Body of pancreas (tissue), 4 donors: ENCODE data around the gene FAM83F. TPM values are rescaled to one million over a fixed set of nuclear protein-coding genes. Genes with fewer than 3 reads are reported as not detected.

ENCODE experiments used
- ATAC-seq: fragments of 150-250 bp; one replicate; pipeline ENCODE4 v1.9.1; 2016
- DNase-seq, 4 donors: peaks; one replicate each; pipeline ENCODE4 v3.0.0-alpha.2; 2019
- H3K27ac ChIP-seq, 4 donors: fragments of 200-600 bp; sonication (generic); 1 replicate in 3 of 4; 2 replicates in 1 of 4; pipeline versions ENCODE4 v1.5.1 to v1.6.1; 2016 to 2019; ENCODE audit warnings: mild to moderate bottlenecking in 1 of 4, mixed read lengths in 1 of 4, moderate library complexity in 1 of 4
- H3K27me3 ChIP-seq, 2 donors: fragments of 200-600 bp; sonication (generic); one replicate each; pipeline ENCODE4 v1.6.0; 2016; ENCODE audit warnings: mild to moderate bottlenecking in 1 of 2
- H3K36me3 ChIP-seq, 2 donors: fragments of 200-600 bp; sonication (generic); replicated peaks in 1 of 2; 2 replicates each; pipeline ENCODE4 v1.5.1; 2016; ENCODE audit warnings: low read depth in 2 of 2; ENCODE audit not compliant: insufficient read depth in 1 of 2
- H3K4me1 ChIP-seq: fragments of 200-600 bp; sonication (generic); one replicate; pipeline ENCODE4 v1.6.0; 2016
- H3K4me3 ChIP-seq, 2 donors: fragments of 200-600 bp; sonication (generic); 1 replicate in 1 of 2; 2 replicates in 1 of 2; pipeline ENCODE4 v1.5.1; 2016 to 2019
- H3K9me3 ChIP-seq, 3 donors: fragments of 200-600 bp; sonication (generic); 1 replicate in 2 of 3; 2 replicates in 1 of 3; pipeline ENCODE4 v1.5.1; 2016
- POLR2A ChIP-seq, 3 donors: fragments of 450-650 bp; IDR thresholded peaks; one replicate each; pipeline ENCODE4 v1.6.1; 2016; ENCODE audit warnings: antibody characterized with exemption in 3 of 3, mild to moderate bottlenecking in 2 of 3
- WGBS, 2 donors: methylation state at CpG; one replicate each; pipeline ENCODE4 v1.1.5; 2017; 5-methylcytosine and 5-hydroxymethylcytosine counted together
- intact Hi-C: fragments of 100-400 bp; cut with DNase I; formaldehyde crosslinking; loops from one replicate; pipeline ENCODE4 v1.15.1; 2023
- total RNA-seq, 2 donors: library from RNA; depleted of rRNA; stranded (reverse); fragments of >200 nt; gene quantifications; one replicate each; pipeline ENCODE4 v1.1.0, GENCODE V29; 2016
- TF ChIP-seq, protein P1 (sequence below), 7 experiments: fragments of 450-650 bp in 4 of 7; fragments of 200-600 bp in 3 of 7; sonication (generic) in 3 of 7; IDR thresholded peaks; one replicate each; pipeline ENCODE4 v1.5.1; 2016 to 2019; ENCODE audit warnings: antibody characterized with exemption in 7 of 7

Gene FAM83F
- total RNA-seq, 2 donors from 2014 or later: 8.9 to 9.1 TPM

DNA sequence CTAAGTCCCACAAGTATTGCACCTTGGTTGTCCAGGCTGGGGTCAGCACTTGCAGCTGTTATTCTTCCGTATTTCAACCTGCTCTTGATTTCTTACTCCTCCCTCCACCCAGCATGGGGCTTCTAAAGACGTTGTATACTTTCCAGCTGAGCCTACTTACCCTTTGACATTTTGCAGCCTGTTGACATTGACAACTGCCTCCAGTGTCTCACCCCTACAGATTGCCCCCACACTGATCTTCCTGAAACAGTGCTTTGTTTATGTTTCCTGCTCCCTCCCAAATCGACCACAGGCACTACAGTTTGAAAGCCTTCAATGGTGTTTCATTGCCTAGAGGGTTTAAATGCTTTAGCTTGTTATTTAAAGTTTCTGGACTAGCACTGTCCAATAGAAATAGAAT lies 56.6 kb downstream of the FAM83F start:
- H3K4me3 ChIP-seq: no peak overlapping the region
- DNase-seq (no peak), ATAC-seq (no peak)
- intact Hi-C loops: loop anchor here (10.0 kb wide), 1 partner anchor 53 kb away; no protein-coding TSS in a partner anchor
- WGBS, 2 donors: 32 to 35% methylated on average over 3 of the region's 3 CpGs
- H3K27ac ChIP-seq: no peak overlapping the region
- H3K9me3 ChIP-seq: no peaks in the 10 kb centered on the region
- peaks cover 16% of the 10 kb centered on the region for H3K4me1 ChIP-seq
- no peaks in the 10 kb centered on the region for H3K36me3 ChIP-seq
- TF ChIP-seq, protein P1, sequence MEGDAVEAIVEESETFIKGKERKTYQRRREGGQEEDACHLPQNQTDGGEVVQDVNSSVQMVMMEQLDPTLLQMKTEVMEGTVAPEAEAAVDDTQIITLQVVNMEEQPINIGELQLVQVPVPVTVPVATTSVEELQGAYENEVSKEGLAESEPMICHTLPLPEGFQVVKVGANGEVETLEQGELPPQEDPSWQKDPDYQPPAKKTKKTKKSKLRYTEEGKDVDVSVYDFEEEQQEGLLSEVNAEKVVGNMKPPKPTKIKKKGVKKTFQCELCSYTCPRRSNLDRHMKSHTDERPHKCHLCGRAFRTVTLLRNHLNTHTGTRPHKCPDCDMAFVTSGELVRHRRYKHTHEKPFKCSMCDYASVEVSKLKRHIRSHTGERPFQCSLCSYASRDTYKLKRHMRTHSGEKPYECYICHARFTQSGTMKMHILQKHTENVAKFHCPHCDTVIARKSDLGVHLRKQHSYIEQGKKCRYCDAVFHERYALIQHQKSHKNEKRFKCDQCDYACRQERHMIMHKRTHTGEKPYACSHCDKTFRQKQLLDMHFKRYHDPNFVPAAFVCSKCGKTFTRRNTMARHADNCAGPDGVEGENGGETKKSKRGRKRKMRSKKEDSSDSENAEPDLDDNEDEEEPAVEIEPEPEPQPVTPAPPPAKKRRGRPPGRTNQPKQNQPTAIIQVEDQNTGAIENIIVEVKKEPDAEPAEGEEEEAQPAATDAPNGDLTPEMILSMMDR (IDR thresholded peaks at IDR 0.05): no peak
- no peak for TF ChIP-seq POLR2A (IDR thresholded peaks at IDR 0.05)
- no peaks in the 10 kb centered on the region for H3K27me3 ChIP-seq

DNA sequence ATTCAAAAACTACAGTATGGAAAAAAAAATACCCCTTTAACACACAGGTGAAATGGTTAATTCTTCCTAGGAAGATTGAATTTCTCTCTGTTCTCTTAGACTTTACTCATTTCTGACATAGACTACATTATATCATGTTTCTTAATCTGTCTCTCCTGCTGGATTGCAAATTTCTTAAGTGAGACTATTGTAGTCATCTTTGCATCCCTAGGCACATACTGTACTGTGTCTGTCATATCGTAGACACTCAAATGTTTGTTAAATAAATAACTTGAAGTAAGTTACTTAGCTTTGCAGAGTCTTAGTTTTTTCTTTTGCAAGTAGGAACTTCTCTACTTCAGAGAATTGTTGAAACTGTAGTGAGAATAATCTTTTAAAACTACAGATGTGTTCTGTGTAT lies 58.7 kb downstream of the FAM83F start:
- Histone ChIP-seq H3K36me3 (no peaks in the 10 kb centered on the region), H3K27ac (no peak overlapping the region), H3K27me3 (no peaks in the 10 kb centered on the region), H3K4me1 (peaks cover 27% of the 10 kb centered on the region), H3K4me3 (no peak overlapping the region), H3K9me3 (no peaks in the 10 kb centered on the region)
- no peak for ATAC-seq
- WGBS, 2 donors: 42 to 66% methylated on average over 1 of the region's 1 CpG
- no peak for TF ChIP-seq POLR2A (IDR thresholded peaks at IDR 0.05)
- TF ChIP-seq, protein P1 (IDR thresholded peaks at IDR 0.05): no peak
- intact Hi-C loops: loop anchor here (10.0 kb wide), 1 partner anchor 51 kb away; no protein-coding TSS in a partner anchor
- DNase-seq: no peak

DNA sequence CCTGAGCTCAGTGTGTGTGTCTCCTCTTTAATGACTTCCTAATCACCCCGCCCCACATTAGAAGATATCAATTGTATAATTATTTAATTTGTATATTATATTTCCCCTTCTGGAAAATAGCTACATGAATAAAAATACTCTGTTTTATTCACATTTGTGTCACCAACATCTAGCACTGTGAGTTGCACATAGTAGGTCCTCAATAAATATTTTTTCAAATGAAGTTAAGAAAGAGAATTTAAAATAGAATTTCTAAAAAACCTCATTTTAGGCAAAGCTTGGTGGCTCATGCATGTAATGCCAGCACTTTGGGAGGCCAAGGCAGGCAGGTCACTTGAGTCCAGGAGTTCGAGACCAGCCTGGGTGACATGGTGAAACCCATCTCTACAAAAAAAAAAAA lies 59.7 kb downstream of the FAM83F start:
- TF ChIP-seq, protein P1 (IDR thresholded peaks at IDR 0.05): no peak
- no peak for TF ChIP-seq POLR2A (IDR thresholded peaks at IDR 0.05)
- no peaks in the 10 kb centered on the region for H3K27me3 ChIP-seq
- no peak overlapping the region for H3K27ac ChIP-seq
- H3K4me1 ChIP-seq: peaks cover 36% of the 10 kb centered on the region
- no peaks in the 10 kb centered on the region for H3K9me3 ChIP-seq
- no peak overlapping the region for H3K4me3 ChIP-seq
- intact Hi-C loops: loop anchor here (10.0 kb wide), 1 partner anchor 50 kb away; no protein-coding TSS in a partner anchor
- DNase-seq: no peak
- WGBS, 2 donors: 97% methylated on average over 2 of the region's 2 CpGs
- ATAC-seq: no peak
- H3K36me3 ChIP-seq: no peaks in the 10 kb centered on the region

DNA sequence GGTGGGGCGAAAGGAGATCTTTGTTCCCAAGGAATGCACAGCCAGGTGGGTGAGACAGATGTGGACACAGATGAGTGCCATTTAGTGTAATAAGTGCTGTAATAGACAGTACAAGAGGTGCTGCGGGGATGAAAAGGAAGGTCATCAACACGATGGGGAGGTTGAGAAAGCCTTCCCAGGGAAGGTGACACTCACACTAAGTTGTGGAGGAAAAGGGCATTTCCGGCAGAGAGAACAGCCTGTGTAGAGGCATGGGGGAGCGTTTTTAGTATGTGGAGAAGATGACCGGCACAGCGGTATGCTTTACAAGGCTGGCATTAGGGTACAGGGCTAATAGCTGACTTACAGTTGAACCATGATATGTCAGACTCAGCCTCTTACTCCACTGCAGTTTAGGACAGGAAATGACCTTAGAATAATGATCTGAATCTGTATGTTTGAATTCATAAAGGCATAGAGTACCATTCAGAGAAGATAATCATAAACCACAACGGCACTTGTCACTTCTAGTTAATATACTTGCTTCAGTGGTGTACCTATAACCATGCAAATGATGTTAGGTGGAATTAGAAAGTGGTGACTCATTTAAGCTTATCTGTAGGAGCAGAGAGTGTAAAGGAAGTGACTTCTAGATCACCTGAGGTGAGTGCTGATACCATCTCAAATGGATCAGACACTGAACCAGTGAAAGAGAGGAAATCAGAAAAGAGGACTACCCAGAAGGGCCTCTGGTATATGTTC lies 60.6 kb downstream of the FAM83F start:
- Histone ChIP-seq H3K9me3 (no peaks in the 10 kb centered on the region), H3K4me1 (peaks cover 36% of the 10 kb centered on the region), H3K4me3 (no peak overlapping the region), H3K36me3 (no peaks in the 10 kb centered on the region), H3K27me3 (no peaks in the 10 kb centered on the region), H3K27ac (no peak overlapping the region)
- WGBS, 2 donors: 73 to 78% methylated on average over 8 of the region's 8 CpGs
- no peak for DNase-seq
- peak; percentile 33 for ATAC-seq
- intact Hi-C loops: loop anchor here (10.0 kb wide), 1 partner anchor 49 kb away; no protein-coding TSS in a partner anchor
- no peak for TF ChIP-seq POLR2A (IDR thresholded peaks at IDR 0.05)
- TF ChIP-seq, protein P1 (IDR thresholded peaks at IDR 0.05): no peak
